Tibial nerve (tissue), 4 donors: Measurements from ENCODE around the gene CXXC5. TPM values are rescaled to one million over a fixed set of nuclear protein-coding genes. Genes with fewer than 3 reads are reported as not detected.

ENCODE experiments used
- DNase-seq, 2 donors: peaks; one replicate each; pipeline ENCODE4 v3.0.0-alpha.2; 2019; ENCODE audit warnings: low spot score in 2 of 2
- H3K27ac ChIP-seq, 4 donors: fragments of 200-600 bp; sonication (generic) in 3 of 4; one replicate each; pipeline ENCODE4 v1.5.1; 2017 to 2019; ENCODE audit warnings: mild to moderate bottlenecking in 1 of 4
- H3K27me3 ChIP-seq, 2 donors: fragments of 200-600 bp; sonication (generic) in 1 of 2; one replicate each; pipeline versions ENCODE4 v1.5.1 to v1.6.0; 2017 to 2019
- H3K36me3 ChIP-seq, 3 donors: fragments of 200-600 bp; sonication (generic); one replicate each; pipeline ENCODE4 v1.5.1; 2018 to 2019
- H3K4me1 ChIP-seq, 4 donors: fragments of 200-600 bp; sonication (generic) in 3 of 4; one replicate each; pipeline ENCODE4 v1.5.1; 2017 to 2019
- H3K4me3 ChIP-seq, 4 donors: fragments of 200-600 bp; sonication (generic) in 3 of 4; one replicate each; pipeline ENCODE4 v1.5.1; 2017 to 2019; ENCODE audit warnings: mild to moderate bottlenecking in 1 of 4, moderate library complexity in 1 of 4
- H3K9me3 ChIP-seq, 4 donors: fragments of 200-600 bp; sonication (generic) in 3 of 4; one replicate each; pipeline ENCODE4 v1.5.1; 2017 to 2019
- CTCF ChIP-seq, 5 experiments: fragments of 200-600 bp in 3 of 5; fragments of 450-650 bp in 2 of 5; sonication (generic) in 3 of 5; IDR thresholded peaks; one replicate each; pipeline ENCODE4 v1.5.1; 2016 to 2019; ENCODE audit warnings: antibody characterized with exemption in 5 of 5, mild to moderate bottlenecking in 3 of 5, moderate library complexity in 2 of 5
- EP300 ChIP-seq, 2 donors: sonication (generic); formaldehyde crosslinking; IDR thresholded peaks; one replicate each; pipeline ENCODE4 v1.6.1; 2017; ENCODE audit warnings: antibody characterized with exemption in 2 of 2, mild to moderate bottlenecking in 1 of 2
- POLR2A ChIP-seq, 2 donors: fragments of 450-650 bp; IDR thresholded peaks; one replicate each; pipeline ENCODE4 v1.6.1; 2017; ENCODE audit warnings: antibody characterized with exemption in 2 of 2, mild to moderate bottlenecking in 2 of 2, moderate library complexity in 2 of 2
- WGBS, 2 donors: methylation state at CpG; one replicate each; pipeline ENCODE4 v1.1.5; 2018; 5-methylcytosine and 5-hydroxymethylcytosine counted together
- total RNA-seq, 4 donors: library from RNA; depleted of rRNA; stranded (reverse); fragments of >200 nt; gene quantifications; one replicate each; pipeline ENCODE4 v1.1.0, GENCODE V29; 2016

Gene CXXC5
- total RNA-seq, 4 donors from 2014 or later = 45.0 to 80.4 (median 67.0) TPM

DNA sequence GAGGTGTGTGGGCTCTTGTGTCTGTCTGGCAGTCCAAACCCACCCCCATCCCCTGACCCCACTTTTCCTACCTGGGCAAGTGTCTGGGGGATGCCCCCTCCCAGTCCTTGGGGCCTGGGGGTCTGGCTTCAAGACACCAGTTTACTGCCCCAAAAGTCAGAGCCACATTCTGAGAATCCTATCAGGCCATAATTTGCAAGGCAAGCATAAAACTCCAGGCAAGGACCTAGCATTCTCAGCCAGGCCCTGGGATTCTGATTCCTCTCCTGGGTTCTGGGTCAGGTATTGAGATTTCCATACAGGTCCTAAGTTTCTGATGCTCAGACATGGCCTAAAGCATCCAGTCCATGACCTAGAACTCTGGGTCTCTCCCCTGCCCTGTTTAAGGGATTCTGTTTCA, 33.3 kb downstream of the CXXC5 start:
- peaks cover 0 to 37% (median 0%) of the 10 kb centered on the region in 3 donors for H3K36me3 ChIP-seq
- TF ChIP-seq EP300 (IDR thresholded peaks at IDR 0.05) = no peak
- TF ChIP-seq POLR2A (IDR thresholded peaks at IDR 0.05) = no peak
- no peak for TF ChIP-seq CTCF (IDR thresholded peaks at IDR 0.05)
- H3K27ac ChIP-seq = peak overlapping the region; percentile 50 to 98 (median 82)
- no peaks in the 10 kb centered on the region for H3K27me3 ChIP-seq
- no peak for DNase-seq
- no peak overlapping the region for H3K4me3 ChIP-seq
- H3K9me3 ChIP-seq = no peaks in the 10 kb centered on the region
- H3K4me1 ChIP-seq = peaks cover 5 to 97% (median 64%) of the 10 kb centered on the region in 4 donors

GRCh38 chr5:139682016-139682975, 34.1 kb downstream of the CXXC5 start:
- H3K27ac ChIP-seq = peak overlapping the region; percentile 55 to 98 (median 82)
- DNase-seq = no peak
- WGBS, 2 donors = 65 to 67% methylated on average over 28 to 29 of the region's 29 CpGs
- H3K9me3 ChIP-seq = no peaks in the 10 kb centered on the region
- H3K36me3 ChIP-seq = peaks cover 0 to 37% (median 0%) of the 10 kb centered on the region in 3 donors
- no peak overlapping the region for H3K4me3 ChIP-seq
- peaks cover 4 to 96% (median 62%) of the 10 kb centered on the region in 4 donors for H3K4me1 ChIP-seq
- no peak for TF ChIP-seq POLR2A (IDR thresholded peaks at IDR 0.05)
- no peak for TF ChIP-seq CTCF (IDR thresholded peaks at IDR 0.05)
- TF ChIP-seq EP300 (IDR thresholded peaks at IDR 0.05) = peak in 1 of 2 donors; percentile 76
- H3K27me3 ChIP-seq = no peaks in the 10 kb centered on the region

- Histone ChIP-seq H3K9me3 (no peaks in the 10 kb centered on the region), H3K27ac (peak overlapping the region; percentile 55 to 98 (median 80)), H3K36me3 (peaks cover 0 to 37% (median 0%) of the 10 kb centered on the region in 3 donors), H3K27me3 (no peaks in the 10 kb centered on the region), H3K4me3 (no peak overlapping the region), H3K4me1 (peaks cover 0 to 96% (median 60%) of the 10 kb centered on the region in 4 donors)
- no peak for DNase-seq
- 36 to 45% methylated on average over 20 of the region's 20 CpGs for WGBS, 2 donors
- TF ChIP-seq POLR2A (IDR thresholded peaks at IDR 0.05) = no peak
- TF ChIP-seq CTCF (IDR thresholded peaks at IDR 0.05) = no peak
- TF ChIP-seq EP300 (IDR thresholded peaks at IDR 0.05) = no peak
Measured at GRCh38 chr5:139683295-139684271, 35.4 kb downstream of the CXXC5 start.

DNA sequence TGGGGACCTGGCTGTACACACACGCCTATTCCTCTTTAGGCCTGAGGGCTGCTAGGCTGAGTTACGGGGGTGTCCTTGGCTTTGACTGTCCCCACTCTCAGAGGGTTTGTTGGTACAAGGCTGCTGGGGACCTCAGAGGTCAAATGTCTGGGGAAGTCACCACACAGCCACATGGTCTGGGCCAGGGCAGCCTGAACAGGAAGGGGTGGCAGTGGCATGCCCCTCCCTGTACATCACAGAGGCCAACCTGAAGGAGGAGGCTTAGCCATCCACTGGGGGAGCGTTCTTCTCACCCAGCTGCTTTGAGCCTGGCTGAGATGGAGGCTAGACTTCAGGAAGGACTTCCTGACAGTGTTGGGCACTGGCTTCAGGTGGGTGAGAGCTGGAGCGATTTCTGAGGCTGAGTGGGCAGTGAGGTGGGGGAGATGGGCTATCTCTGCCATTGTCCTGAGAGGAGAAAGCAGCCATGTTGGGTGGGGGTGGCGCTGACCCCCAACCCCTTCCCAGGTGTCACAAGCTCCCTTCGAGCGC, 36.3 kb downstream of the CXXC5 start:
- no peak overlapping the region for H3K4me3 ChIP-seq
- peaks cover 0 to 96% (median 56%) of the 10 kb centered on the region in 4 donors for H3K4me1 ChIP-seq
- no peak for TF ChIP-seq EP300 (IDR thresholded peaks at IDR 0.05)
- no peak for TF ChIP-seq CTCF (IDR thresholded peaks at IDR 0.05)
- TF ChIP-seq POLR2A (IDR thresholded peaks at IDR 0.05) = no peak
- H3K27ac ChIP-seq = peak overlapping the region; percentile 55 to 98 (median 80)
- WGBS, 2 donors = 59 to 76% methylated on average over 6 to 7 of the region's 7 CpGs
- H3K36me3 ChIP-seq = peaks cover 0 to 37% (median 0%) of the 10 kb centered on the region in 3 donors
- H3K27me3 ChIP-seq = no peaks in the 10 kb centered on the region
- no peak for DNase-seq
- H3K9me3 ChIP-seq = no peaks in the 10 kb centered on the region
